UCSD-AML1 (cell line): ENCODE data around the gene CDON.

Experiments
- DNase-seq: peaks from one replicate; lab custom pipeline; 2025; ENCODE audit not compliant: unreplicated experiment; lab: John Stamatoyannopoulos, UW

CDON gene

GRCh38 chr11:126062679-126063506 lies at the start of gene CDON:
Gene CDON (minus strand): TSS chr11:126062866. CDS start chr11:126023476, 39,390 bp downstream.
- peak; percentile 92 for DNase-seq

DNA sequence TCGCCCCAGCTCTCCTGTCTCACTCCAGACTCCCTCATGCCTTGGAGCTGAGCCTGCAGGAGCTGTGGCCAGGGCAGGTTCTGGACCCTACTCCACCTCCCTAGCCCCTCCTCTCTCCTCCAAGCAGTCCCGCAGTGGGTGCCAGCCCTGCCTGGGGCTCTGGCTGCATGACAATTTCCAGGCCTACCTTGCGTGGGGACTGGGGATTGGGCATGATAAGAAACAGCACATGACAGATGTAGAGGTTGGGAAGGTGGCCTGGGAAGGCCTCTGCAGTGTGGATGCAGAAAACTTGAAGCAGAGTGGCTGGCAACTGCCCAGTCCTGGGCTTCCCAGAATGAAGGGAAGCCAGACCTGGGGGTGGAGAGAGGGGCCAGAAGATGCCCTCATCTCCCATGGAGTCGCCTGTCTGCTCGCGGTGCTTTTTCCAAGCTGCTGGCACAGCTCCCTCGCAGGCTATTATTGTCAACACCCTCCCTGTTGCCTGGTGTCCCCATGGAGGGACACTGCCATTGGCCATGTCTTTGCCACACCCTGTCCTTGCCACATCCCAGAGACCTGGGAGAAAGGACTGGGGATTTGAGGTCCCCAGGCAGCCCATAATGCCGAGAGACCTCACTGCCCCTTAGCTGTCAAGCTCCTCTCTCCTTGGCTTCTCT lies 48.9 kb upstream of the CDON start:
- DNase-seq, result no peak

- DNase-seq, result no peak
Observed at GRCh38 chr11:126109941-126110731, 47.5 kb upstream of the CDON start.

DNA sequence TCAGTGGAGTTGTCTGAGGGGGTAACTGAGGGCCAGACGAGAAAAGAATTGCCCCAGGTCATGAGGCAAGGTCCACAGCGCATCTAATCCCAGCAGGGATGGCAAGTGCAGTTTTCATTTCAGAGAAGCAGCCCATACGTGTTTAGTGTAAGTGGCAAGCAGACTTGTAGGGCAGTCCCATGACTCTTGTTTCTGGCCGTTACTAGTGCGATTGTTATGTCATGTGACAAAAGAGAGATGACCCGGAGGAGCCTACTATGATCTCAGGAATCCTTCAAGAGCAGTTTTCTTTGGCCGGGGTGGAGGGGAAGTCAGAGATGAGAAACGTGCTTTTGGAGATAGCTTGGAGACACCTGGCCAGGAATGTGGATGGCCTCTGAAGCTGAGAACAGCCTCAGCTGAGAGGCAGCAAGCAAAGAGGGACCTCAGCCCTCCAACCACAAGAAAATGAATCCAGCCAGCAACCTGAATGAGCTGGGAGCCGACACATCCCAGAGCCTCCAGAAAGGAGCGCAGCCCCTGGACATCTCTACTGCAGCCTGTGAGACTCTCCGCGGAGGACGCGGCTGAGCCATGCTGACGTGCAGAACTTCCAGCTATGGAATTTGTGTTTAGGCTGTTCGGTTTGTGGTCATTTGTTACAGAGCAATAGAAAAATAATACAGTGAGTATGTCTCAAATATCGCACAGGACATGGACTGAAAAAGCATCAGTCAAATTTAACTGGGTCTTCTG lies 44.1 kb upstream of the CDON start:
- DNase-seq, result no peak

GRCh38 chr11:126105748-126106080 lies 43.0 kb upstream of the CDON start:
- DNase-seq, result no peak

DNA sequence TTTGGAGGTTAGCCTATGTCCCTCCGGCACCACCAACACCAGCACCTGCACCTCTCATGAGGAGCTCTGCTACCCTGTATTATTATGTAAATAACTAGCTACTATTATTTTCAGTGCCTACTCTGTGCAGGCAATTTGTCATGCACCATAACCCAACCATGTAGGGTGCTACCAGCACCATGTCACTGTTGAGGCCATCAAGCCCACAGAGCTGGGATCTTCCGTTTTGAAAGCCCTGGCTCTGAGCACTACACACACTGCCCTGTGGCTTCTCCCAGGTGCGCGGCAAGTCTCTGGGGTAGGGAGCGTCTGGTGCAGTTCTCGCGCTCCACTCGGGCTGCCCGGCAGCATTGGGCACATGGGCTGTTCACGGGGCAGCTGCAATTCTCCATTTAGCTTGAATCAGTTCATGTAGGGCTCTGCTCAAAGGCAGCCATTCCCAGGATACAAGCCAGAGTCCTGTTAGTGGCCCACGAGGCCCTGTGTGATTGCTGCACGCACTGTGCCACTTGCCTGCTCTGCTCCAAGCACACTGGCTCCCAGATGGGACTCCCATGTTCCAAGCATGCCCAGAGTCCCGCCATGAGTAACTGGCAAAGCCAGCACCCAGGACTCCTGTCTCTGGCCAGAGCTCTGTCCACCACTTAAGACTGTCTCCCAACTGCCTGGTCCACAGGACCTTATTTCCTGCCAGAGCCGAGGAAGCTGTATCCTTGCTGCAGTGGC lies 42.5 kb upstream of the CDON start:
- no peak for DNase-seq

DNA sequence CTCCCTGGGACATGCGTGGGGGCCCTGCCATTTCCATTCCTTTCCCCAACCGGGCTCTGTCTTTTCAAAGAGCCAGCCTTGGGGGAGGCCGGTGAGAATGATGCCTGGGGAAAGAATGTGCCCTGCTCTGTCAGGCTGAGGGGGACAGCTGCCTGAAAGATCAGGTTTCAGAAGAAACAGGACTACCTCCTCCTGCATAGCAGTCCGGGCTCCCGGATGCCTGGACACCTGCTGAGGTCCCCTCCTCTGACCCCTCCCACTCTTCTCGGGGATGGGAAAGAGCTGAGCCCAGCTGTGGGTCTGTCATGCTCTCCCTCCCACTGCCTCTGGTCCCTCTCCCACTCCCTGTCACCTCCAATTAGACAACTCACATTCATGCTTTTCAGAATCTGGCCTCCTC lies 41.8 kb upstream of the CDON start:
- no peak for DNase-seq

- DNase-seq, result no peak
Observed at GRCh38 chr11:126103150-126103549, 40.5 kb upstream of the CDON start.

GRCh38 chr11:126102436-126102981 lies 39.8 kb upstream of the CDON start:
- no peak for DNase-seq

DNA sequence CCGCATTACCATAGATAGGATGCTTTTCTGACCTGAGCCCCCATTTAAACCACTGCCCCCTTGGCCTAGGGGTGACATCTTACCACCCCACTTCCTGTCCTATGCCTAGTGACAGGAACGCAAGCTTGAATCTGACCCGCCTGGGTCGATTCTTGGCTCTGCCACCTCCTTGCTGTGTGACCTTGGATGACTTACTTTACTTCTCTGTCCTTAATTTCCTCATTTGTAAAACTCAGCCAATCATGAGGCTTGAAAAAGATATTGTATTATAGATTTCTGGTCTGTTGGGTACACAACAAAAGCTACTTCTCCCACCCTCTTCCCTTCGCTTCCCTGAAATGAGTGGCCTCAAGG lies 39.2 kb upstream of the CDON start:
- DNase-seq, result no peak

- no peak for DNase-seq
Observed at GRCh38 chr11:126101251-126101929, 38.7 kb upstream of the CDON start.

- DNase-seq, result no peak
Observed at GRCh38 chr11:126100716-126101115, 38.0 kb upstream of the CDON start.

GRCh38 chr11:126098204-126098769 lies 35.6 kb upstream of the CDON start:
- no peak for DNase-seq

GRCh38 chr11:126095745-126096144 lies 33.1 kb upstream of the CDON start:
- DNase-seq, result no peak

- DNase-seq, result no peak
Observed at GRCh38 chr11:126090452-126090851, 27.8 kb upstream of the CDON start.

GRCh38 chr11:126088999-126089398 lies 26.3 kb upstream of the CDON start:
- DNase-seq, result no peak

GRCh38 chr11:126086248-126086647 lies 23.6 kb upstream of the CDON start:
- no peak for DNase-seq

DNA sequence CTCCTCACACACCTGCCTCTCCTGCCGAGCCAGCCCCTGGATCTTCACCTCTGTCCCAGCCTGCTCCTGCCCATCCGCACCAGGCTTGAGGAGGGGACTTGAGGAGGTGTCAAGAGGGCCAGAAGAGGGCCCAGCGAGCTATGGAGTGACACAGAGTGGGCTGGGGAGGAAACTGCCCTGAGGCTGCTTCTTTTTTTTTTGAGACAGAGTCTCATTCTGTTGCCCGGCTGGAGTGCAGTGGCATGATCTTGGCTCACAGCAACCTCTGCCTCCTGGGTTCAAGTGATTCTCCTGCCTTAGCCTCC lies 21.9 kb upstream of the CDON start:
- no peak for DNase-seq

GRCh38 chr11:126083829-126084607 lies 21.4 kb upstream of the CDON start:
- peak; percentile 22 for DNase-seq
